Measurements from ENCODE around the gene APMAP.

Gene APMAP, protein sequence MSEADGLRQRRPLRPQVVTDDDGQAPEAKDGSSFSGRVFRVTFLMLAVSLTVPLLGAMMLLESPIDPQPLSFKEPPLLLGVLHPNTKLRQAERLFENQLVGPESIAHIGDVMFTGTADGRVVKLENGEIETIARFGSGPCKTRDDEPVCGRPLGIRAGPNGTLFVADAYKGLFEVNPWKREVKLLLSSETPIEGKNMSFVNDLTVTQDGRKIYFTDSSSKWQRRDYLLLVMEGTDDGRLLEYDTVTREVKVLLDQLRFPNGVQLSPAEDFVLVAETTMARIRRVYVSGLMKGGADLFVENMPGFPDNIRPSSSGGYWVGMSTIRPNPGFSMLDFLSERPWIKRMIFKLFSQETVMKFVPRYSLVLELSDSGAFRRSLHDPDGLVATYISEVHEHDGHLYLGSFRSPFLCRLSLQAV

DNA sequence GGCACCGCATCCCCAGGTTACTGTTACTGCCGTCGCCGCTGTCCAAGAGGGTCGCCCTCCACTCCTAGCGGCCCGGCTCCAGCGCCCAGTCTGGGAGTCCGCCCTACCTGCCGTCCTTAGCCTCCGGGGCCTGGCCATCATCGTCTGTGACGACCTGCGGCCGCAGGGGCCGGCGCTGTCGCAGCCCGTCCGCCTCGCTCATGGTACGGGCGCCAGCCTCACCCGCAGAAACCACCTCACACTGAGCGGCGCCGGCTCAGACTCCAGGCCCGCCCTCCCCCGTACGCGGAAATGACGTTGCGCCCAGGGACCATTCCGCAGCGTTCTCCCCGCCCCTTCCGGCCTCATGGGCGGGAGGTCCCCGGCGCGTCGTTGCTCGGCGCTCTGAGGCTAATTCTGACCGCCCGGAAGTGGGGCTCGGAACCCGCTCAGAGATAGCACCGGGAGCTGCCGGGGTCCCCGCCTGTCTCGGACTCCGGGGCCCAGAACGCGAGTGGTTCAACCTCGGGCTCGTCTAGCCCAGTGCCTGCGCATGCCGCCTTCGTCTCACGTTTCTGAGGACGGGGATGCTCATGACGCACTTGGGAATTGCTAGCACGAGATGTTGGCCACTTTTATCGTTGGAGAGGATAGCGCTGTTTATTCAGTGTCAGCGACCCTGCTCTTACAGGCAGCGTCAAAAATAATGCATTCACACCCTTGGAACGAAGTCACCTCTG is at the start of gene APMAP:
Gene APMAP, minus strand, starts transcription at position 265 of the 719 bp plus-strand sequence. Its CDS starts 63 bp downstream, at position 202.
- peaks cover 60 to 67% of the 10 kb centered on the region in 2 experiments for H3K4me1 ChIP-seq (ENCODE audit: control insufficient read depth in 1 of 2, insufficient read depth in 1 of 2, low read depth in 1 of 2, low read length in 1 of 2)
- TF ChIP-seq, protein P1, sequence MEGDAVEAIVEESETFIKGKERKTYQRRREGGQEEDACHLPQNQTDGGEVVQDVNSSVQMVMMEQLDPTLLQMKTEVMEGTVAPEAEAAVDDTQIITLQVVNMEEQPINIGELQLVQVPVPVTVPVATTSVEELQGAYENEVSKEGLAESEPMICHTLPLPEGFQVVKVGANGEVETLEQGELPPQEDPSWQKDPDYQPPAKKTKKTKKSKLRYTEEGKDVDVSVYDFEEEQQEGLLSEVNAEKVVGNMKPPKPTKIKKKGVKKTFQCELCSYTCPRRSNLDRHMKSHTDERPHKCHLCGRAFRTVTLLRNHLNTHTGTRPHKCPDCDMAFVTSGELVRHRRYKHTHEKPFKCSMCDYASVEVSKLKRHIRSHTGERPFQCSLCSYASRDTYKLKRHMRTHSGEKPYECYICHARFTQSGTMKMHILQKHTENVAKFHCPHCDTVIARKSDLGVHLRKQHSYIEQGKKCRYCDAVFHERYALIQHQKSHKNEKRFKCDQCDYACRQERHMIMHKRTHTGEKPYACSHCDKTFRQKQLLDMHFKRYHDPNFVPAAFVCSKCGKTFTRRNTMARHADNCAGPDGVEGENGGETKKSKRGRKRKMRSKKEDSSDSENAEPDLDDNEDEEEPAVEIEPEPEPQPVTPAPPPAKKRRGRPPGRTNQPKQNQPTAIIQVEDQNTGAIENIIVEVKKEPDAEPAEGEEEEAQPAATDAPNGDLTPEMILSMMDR (IDR thresholded peaks at IDR 0.05): no peak

DNA sequence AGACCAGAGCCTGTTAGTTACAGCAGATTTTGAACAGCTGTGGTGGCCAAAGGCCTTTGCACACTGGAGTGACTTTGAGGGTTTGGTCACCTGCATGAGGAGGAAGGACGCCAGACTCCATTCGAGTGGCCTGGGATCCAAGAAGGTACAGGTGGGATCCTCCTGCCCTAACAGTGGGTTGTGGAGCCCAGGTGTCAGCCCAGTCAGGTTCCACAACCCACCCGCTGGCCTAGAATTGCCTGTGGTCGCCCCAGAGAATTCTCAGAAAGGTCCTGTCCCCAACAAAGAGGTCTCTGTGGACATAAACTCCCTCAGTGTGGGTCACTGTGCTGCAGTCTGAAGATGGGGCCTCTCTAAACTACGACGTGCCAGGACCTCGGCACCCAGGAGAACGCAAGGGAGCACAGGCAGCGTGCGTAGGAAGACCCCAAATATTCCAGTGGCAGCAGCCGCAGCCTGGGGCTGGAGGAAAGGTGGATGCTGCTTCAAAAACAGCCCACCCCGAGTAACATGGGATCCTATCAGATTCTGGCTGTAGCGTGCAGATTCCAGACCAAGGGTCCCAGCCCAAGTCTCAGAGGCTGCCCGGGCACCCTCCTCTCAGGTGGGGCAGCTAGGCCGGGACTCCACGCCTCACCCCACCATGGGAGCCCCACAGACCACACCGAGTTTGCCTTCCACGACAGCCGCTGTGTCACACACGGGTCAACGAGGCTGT is 49.4 kb upstream of the APMAP start:
- peaks cover 33 to 42% of the 10 kb centered on the region in 2 experiments for H3K4me1 ChIP-seq (ENCODE audit: control insufficient read depth in 1 of 2, insufficient read depth in 1 of 2, low read depth in 1 of 2, low read length in 1 of 2)
- H3K9me3 ChIP-seq: no peaks in the 10 kb centered on the region
- peak overlapping the region; percentile 85 for H3K27ac ChIP-seq
- H3K36me3 ChIP-seq: peaks cover 7% of the 10 kb centered on the region
- no peaks in the 10 kb centered on the region for H3K27me3 ChIP-seq
- no peak overlapping the region for H3K4me3 ChIP-seq (ENCODE audit: low read depth in 1 of 2, low read length in 1 of 2)
- TF ChIP-seq, protein P1 (IDR thresholded peaks at IDR 0.05): no peak

More for the DNA sequence above, at the start of gene APMAP:
- H3K36me3 ChIP-seq: no peaks in the 10 kb centered on the region
- H3K4me3 ChIP-seq (ENCODE audit: low read depth in 1 of 2, low read length in 1 of 2): peak within 1 kb of the TSS; percentile 92 to 94
- H3K27me3 ChIP-seq: peaks cover 6% of the 10 kb centered on the region
- no peaks in the 10 kb centered on the region for H3K9me3 ChIP-seq
- H3K27ac ChIP-seq: peak within 1 kb of the TSS; percentile 96

DNA sequence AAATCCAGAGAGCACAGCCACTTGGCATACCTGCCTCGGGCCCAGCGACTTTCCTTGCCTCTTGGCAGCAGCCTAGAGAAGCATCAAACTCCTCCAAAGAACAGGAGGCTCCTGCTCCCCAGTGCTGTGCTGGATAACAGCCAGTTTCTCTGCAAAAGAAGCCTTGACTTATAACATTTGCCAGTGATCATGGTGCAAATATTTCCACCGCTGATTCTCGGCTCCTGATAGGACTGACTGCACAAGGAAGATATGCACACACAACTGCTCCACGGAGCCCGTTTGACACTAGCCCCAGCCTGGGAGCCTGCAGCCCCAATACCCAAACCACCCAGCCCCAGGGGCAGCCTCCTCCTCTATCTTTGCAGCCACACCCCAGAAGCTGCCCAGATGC is 47.9 kb upstream of the APMAP start:
- TF ChIP-seq, protein P1 (IDR thresholded peaks at IDR 0.05): no peak
- H3K9me3 ChIP-seq: no peaks in the 10 kb centered on the region
- no peaks in the 10 kb centered on the region for H3K27me3 ChIP-seq
- no peaks in the 10 kb centered on the region for H3K36me3 ChIP-seq
- no peak overlapping the region for H3K4me3 ChIP-seq (ENCODE audit: low read depth in 1 of 2, low read length in 1 of 2)
- peaks cover 44 to 55% of the 10 kb centered on the region in 2 experiments for H3K4me1 ChIP-seq (ENCODE audit: control insufficient read depth in 1 of 2, insufficient read depth in 1 of 2, low read depth in 1 of 2, low read length in 1 of 2)
- H3K27ac ChIP-seq: no peak overlapping the region

DNA sequence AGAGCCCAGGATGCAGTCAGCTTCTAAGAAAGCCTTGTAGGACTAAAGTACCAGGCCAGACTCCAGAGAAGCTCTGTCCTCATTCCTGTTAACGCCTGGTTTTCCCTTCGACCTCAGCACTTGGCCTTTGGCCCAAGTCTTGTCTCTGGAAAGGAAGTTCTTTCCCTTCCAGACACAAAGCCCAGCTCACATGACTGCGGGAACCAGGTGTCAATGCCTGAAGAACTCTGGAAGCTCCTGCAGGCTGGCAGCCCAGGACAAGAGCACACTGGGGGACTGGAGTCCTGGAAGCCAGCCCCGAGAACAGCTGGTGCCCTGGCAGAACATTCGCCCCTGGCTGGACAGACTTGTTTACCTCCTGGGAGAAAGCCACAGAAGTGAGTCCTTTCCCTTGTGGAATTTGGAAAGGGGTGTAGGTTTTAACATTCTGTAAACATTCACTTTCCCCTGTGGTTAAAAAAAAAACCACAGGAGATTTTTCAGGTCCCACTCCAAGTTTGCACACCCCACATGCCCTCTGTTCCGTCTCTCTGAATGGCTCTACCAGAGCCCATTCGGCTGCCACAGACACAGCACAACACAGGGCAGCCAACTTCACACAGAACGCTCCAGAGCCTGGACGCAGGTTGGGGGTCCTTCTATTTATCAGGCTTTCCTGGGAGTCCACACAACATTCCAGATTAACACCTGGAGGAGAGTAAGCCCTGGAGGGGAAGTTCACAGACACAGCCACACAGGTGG is 47.3 kb upstream of the APMAP start:
- H3K27ac ChIP-seq: no peak overlapping the region
- H3K4me1 ChIP-seq (ENCODE audit: control insufficient read depth in 1 of 2, insufficient read depth in 1 of 2, low read depth in 1 of 2, low read length in 1 of 2): peaks cover 38 to 50% of the 10 kb centered on the region in 2 experiments
- TF ChIP-seq, protein P1 (IDR thresholded peaks at IDR 0.05): no peak
- H3K9me3 ChIP-seq: no peaks in the 10 kb centered on the region
- no peaks in the 10 kb centered on the region for H3K27me3 ChIP-seq
- no peak overlapping the region for H3K4me3 ChIP-seq (ENCODE audit: low read depth in 1 of 2, low read length in 1 of 2)
- H3K36me3 ChIP-seq: no peaks in the 10 kb centered on the region

DNA sequence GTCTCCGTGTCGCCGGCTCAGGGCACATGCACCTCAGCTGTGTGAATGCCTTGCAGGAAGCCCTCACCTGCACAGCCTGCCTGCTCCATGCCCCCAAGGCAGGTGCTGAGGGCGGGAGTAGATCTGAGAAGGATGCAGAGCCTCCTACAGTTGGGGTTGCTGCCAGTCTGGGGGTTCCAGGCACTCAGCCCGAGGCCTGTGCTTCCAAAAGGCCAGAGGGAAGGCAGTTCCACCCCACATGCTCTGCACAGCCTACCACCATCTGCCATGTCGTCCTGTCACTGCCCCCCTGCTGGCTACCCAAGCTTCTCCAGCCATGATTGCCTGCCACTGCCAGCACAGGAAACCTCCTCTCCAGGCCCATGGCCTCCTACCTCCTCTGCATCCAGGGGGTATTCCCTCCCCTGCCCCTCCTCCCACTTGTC is 46.1 kb upstream of the APMAP start:
- TF ChIP-seq, protein P1 (IDR thresholded peaks at IDR 0.05): no peak
- no peaks in the 10 kb centered on the region for H3K9me3 ChIP-seq
- no peak overlapping the region for H3K27ac ChIP-seq
- H3K36me3 ChIP-seq: no peaks in the 10 kb centered on the region
- no peaks in the 10 kb centered on the region for H3K27me3 ChIP-seq
- no peak overlapping the region for H3K4me3 ChIP-seq (ENCODE audit: low read depth in 1 of 2, low read length in 1 of 2)
- peaks cover 29 to 37% of the 10 kb centered on the region in 2 experiments for H3K4me1 ChIP-seq (ENCODE audit: control insufficient read depth in 1 of 2, insufficient read depth in 1 of 2, low read depth in 1 of 2, low read length in 1 of 2)

Measured in neutrophil (primary cell).